HG02588 (cell line): Measurements from ENCODE around the gene PLEK2.

Experiments used
- ATAC-seq: cut with Tn5 transposase; IDR thresholded peaks from one replicate; pipeline ENCODE4 v1.9.1; 2021; ENCODE audit warnings: mild to moderate bottlenecking, moderate library complexity; ENCODE audit not compliant: unreplicated experiment

The PLEK2 gene

DNA sequence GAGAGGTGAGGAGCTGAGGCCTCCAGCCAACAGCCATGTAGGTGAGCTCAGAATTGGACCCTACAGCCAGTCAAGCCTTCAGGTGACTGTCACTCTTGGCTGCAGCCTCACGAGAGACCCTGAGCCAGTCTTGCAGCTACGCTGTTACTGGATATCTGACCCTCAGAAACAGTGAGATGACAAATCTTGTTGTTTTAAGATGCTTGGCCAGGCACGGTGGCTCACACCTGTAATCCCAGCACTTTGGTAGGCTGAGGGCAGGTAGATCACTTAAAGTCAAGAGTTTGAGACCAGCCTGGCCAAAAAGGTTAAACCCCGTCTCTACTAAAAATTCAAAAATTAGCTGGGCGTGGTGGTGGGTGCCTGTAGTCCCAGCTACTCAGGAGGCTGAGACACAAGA, 6.2 kb downstream of the PLEK2 start:
- ATAC-seq, result no peak

DNA sequence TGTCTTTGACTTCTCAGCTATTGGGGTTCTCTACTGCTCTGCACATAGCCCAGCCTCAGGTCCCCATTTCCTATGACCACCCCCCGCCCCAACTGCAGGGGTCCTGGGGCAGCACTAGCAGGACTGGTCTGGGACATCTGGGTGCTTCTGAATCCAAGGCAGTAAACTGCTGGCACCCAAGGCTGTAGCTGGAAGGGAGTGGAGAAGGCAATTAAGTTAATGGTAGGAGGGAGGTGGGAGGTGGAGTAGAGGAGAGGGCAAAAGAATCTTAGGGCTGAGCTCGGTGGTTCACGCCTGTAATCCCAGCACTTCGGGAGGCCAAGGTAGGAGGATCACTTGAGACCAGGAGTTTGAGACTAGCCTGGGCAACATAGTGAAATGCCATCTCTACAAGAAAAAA, 11.5 kb downstream of the PLEK2 start:
- ATAC-seq, result no peak

- no peak for ATAC-seq
These were observed 14.4 kb downstream of the PLEK2 start for GRCh38 chr14:67397536-67397935.

DNA sequence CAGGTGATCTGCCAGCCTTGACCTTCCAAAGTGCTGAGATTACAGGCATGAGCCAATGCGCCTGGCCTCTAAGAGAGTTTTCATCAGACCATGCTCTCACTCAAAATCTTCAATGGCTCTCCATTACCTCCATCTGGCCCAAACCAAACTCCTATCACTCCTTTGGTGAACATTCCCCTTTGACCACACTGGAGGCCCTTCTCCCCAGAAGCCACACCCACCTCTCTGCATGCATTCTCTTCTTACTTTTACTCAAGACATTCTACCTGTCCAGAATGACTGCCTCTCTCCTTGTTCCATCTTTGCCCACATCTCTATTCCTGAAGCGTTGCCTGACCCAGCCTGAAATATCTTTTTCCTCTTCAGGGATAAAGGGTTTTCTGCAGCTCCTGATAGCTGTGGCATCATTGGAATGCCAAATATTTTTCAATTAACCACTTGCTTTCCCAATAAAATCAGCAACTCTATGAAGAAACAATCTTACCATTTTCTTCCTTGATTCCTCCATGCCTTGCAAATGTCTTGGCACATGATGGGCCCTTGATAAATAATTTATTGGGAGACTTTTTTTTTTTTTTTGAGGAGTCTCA, 15.5 kb downstream of the PLEK2 start:
- ATAC-seq, result no peak

GRCh38 chr14:67395876-67396189, 16.1 kb downstream of the PLEK2 start:
- ATAC-seq, result no peak

DNA sequence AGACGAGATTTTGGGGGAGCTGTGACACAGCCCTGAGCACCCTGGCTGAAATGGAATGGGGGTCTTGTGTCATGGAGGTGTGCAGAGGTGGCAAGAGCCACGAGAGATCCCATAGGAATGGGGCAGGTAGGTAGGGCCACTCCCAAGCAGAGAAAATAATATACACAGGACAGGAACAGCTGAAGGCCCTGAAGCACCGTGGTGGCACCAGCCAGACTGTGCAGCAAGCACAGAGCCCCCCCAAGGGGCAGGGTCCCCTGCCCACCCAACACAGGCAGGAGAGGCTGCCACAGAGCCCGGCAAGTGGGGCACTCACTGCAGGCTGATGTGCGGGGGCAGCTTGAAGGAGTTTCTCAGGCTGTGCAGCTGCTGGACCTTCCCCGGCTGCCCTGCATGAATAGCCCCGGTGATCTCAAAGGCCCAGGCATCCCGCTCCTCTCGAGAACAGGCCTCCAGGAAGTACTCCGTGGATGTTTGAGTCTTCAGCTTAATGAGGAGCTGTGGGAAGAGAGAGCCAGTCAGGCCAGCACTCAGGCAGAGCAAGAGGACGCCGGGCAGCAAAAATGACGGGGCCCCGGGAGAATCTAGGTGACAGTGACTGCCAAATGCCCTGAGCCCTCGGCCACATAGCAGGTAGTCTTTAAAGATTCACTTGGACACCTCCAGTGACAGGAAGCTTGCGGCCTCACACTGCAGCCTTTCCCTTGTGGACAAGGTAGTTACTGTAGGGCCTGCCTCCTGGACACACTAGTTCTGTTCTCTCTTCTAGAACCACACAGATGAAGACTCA, 16.7 kb downstream of the PLEK2 start:
- no peak for ATAC-seq

- ATAC-seq, result no peak
These were observed 18.3 kb downstream of the PLEK2 start for GRCh38 chr14:67393689-67394088.

DNA sequence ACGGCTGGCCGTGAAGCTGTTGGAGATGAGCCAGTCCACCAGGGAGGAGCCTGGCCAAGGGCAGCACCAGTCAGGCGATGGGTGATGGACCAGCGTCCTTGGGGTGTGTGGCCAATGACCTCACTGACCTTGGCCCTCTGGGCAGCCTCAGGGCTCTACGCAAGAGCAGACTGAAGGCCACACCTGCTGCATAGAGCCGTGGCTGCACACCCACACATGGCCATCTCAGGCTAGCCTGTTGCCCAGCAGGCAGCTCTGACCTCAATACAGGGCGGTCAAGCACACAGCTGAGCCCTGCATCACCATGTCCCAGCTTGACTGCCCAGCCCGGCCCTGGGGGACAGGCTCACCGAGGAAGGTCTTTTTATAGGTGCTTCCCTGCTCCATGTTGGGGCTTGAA, 19.2 kb downstream of the PLEK2 start:
- ATAC-seq, result no peak

- no peak for ATAC-seq
These were observed 19.8 kb downstream of the PLEK2 start for GRCh38 chr14:67392123-67392522.

- ATAC-seq, result no peak
These were observed 20.7 kb downstream of the PLEK2 start for GRCh38 chr14:67391268-67391667.

DNA sequence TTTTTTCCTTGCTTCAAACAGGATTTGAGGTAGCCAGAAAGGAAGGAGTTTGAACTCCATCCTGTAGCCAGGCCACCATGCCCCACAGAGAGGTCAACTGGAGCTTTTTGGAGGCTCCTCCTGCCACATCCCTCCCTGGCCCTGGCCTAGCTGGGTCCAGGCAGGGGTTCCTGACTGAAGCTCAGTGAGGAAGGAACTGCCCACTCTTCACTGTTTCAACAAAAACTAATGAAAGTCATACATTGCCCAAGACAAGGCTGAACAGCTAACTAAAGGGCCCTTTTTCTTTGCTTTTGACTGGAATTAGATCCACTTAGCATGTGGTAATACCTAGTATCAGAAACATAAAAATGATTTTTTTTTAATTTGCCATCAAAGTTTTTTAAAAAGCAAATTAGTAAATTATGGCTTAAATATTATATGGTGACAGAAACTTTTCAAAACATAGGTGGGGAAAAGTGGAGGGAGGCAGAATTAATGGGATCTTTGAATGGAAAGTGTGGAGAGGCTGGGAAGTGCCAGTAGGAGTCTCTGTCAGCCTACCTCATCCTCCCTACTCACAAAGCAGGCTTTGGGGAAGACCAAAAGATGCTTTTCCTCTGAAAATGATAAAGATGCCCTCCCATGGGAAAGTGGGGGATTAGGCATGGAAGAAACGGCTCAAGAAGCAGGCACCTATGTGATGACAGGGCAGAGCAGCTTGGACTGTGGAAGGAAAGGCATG, 22.0 kb downstream of the PLEK2 start:
- no peak for ATAC-seq

- ATAC-seq, result no peak
These were observed 22.7 kb downstream of the PLEK2 start for GRCh38 chr14:67389275-67389674.

- no peak for ATAC-seq
These were observed 24.8 kb downstream of the PLEK2 start for GRCh38 chr14:67387195-67387594.

DNA sequence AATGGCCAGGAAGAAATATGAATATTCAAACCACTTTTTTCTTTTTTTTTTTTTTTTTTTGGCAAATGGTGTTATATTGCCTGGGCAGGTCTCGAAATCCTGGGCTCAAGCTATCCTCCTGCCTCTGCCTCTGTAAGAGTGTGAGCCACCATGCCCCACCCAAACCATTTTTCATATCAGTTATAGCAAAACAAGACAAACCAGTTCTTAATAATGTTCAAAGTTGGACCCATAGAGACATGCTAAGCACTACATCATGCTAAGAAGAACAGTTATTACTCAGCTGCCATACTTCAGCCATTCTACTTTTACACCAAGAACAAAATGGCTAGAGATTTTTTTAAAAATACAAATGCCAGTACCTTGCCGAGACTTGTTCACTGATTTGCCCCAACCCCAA, 26.3 kb downstream of the PLEK2 start:
- ATAC-seq, result no peak

DNA sequence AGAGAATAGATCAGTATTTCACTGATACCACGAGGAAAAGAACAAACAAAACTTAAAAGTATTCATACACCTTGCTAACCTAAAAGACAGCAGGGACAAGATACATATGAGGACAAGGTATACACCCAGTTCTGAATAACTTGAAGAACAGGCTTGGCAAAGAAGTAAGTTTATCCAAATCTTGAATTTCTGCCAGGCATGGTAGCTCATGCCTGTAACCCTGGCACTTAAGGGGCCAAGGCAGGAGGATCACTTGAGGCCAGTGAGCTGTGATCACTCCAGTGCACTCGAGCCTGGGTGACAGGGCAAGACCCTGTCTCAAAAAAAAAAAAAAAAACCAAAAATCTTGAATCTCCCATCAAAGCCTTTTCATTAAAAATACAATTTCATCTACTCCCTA, 26.8 kb downstream of the PLEK2 start:
- no peak for ATAC-seq

GRCh38 chr14:67377916-67378315, 34.0 kb downstream of the PLEK2 start:
- ATAC-seq, result no peak

GRCh38 chr14:67373347-67373746, 38.6 kb downstream of the PLEK2 start:
- peak; percentile 58 for ATAC-seq

GRCh38 chr14:67372833-67373232, 39.1 kb downstream of the PLEK2 start:
- no peak for ATAC-seq

- no peak for ATAC-seq
These were observed 40.5 kb downstream of the PLEK2 start for GRCh38 chr14:67371247-67372148.

DNA sequence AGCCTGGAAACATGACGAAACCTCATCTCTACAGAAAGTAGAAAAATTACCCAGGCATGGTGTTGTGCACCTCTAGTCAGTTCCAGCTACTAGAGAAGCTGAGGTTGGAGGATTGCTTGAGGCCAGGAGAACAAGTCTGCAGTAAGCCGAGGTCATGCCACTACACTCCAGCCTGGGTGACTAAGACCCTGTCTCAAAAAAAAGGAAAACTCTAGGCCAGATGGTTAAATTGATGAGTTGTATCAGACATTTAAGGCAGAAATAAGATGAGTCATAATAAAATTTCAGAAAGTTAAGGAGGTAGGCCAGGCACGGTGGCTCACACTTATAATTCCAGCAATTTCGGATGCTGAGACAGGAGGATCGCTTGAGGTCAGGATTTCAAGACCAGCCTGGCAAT, 41.1 kb downstream of the PLEK2 start:
- ATAC-seq, result no peak

- no peak for ATAC-seq
These were observed 46.5 kb downstream of the PLEK2 start for GRCh38 chr14:67365476-67365875.
